OCI-LY7 (cell line): Measurements from ENCODE around the gene LRP5. TPM values are rescaled to one million over a fixed set of nuclear protein-coding genes. Genes with fewer than 3 reads are reported as not detected.

Experiments
- BruUV-seq: library from RNA; stranded (reverse); fragments of 400-500 nt; replicated peaks from 2 replicates; lab custom pipeline; 2021; lab: Mats Ljungman, UMichigan
- CTCF ChIA-PET: fragments of 300-600 bp; sonication (Branson Sonifier 250); formaldehyde crosslinking; loops from one replicate; lab custom pipeline; 2022; ENCODE audit warnings: antibody characterized with exemption; ENCODE audit not compliant: unreplicated experiment; lab: Charles Lee
- POLR2A ChIA-PET: fragments of 300-600 bp; sonication (Branson Sonifier 250); formaldehyde crosslinking; loops from one replicate; lab custom pipeline; 2022; ENCODE audit warnings: antibody characterized with exemption; lab: Charles Lee
- DNase-seq: peaks from one replicate; pipeline ENCODE4 v3.0.0-alpha.2; 2015; ENCODE audit warnings: low spot score
- H2AFZ ChIP-seq: fragments of 200-600 bp; sonication (generic), shearing (Covaris generic); 2 replicates; pipeline ENCODE4 v1.6.1; 2014; ENCODE audit warnings: mild to moderate bottlenecking, antibody characterized with exemption, low read length, moderate library complexity
- H3K27ac ChIP-seq: fragments of 200-600 bp; sonication (generic); 2 replicates; pipeline ENCODE4 v1.5.1; 2014; ENCODE audit warnings: mixed run types, low read depth, mild to moderate bottlenecking, moderate library complexity, low read length, inconsistent platforms; ENCODE audit not compliant: poor library complexity, severe bottlenecking
- H3K36me3 ChIP-seq: fragments of 200-600 bp; sonication (generic); 2 replicates; pipeline ENCODE4 v1.6.1; 2014; ENCODE audit warnings: mild to moderate bottlenecking, antibody characterized with exemption, low read length, moderate library complexity, mixed read lengths; ENCODE audit not compliant: insufficient read depth
- H3K4me1 ChIP-seq: fragments of 200-600 bp; sonication (generic); 2 replicates; pipeline ENCODE4 v1.5.1; 2014; ENCODE audit warnings: mild to moderate bottlenecking, low read length; ENCODE audit not compliant: insufficient read depth, poor library complexity, severe bottlenecking
- H3K4me2 ChIP-seq: fragments of 200-600 bp; sonication (generic); 2 replicates; pipeline ENCODE4 v1.6.1; 2014; ENCODE audit warnings: mild to moderate bottlenecking, low read length
- H3K4me3 ChIP-seq: fragments of 200-600 bp; sonication (generic); 2 replicates; pipeline ENCODE4 v1.5.1; 2014; ENCODE audit warnings: mild to moderate bottlenecking, low read depth, low read length; ENCODE audit not compliant: poor library complexity, severe bottlenecking
- H3K79me2 ChIP-seq: fragments of 200-600 bp; sonication (generic); 2 replicates; pipeline ENCODE4 v1.6.1; 2016; ENCODE audit warnings: low read depth, mild to moderate bottlenecking, low read length, moderate library complexity, mixed read lengths; ENCODE audit not compliant: insufficient read depth
- H3K9me2 ChIP-seq: fragments of 200-600 bp; sonication (generic); 2 replicates; pipeline ENCODE4 v1.6.1; 2016; ENCODE audit warnings: mild to moderate bottlenecking, low read length, mixed read lengths; ENCODE audit not compliant: insufficient read depth
- H3K9me3 ChIP-seq: fragments of 200-600 bp; sonication (generic); 2 replicates; pipeline ENCODE4 v1.6.1; 2014; ENCODE audit warnings: mild to moderate bottlenecking, mixed run types, low read length, mixed read lengths
- H4K20me1 ChIP-seq: fragments of 200-600 bp; sonication (generic); 2 replicates; pipeline ENCODE4 v1.6.1; 2014; ENCODE audit warnings: mild to moderate bottlenecking, antibody characterized with exemption, low read length, moderate library complexity, mixed read lengths; ENCODE audit not compliant: insufficient read depth
- EZH2phosphoT487 ChIP-seq: fragments of 200-600 bp; sonication (generic); IDR thresholded peaks from 2 replicates; pipeline ENCODE4 v1.6.1; 2018; ENCODE audit warnings: low read depth, borderline replicate concordance, mild to moderate bottlenecking, mixed run types, antibody characterized with exemption, low read length, moderate library complexity, mixed read lengths
- intact Hi-C: fragments of 100-400 bp; cut with micrococcal nuclease; formaldehyde crosslinking; loops from one replicate; pipeline ENCODE4 v1.10.0; 2022; ENCODE audit not compliant: unreplicated experiment
- total RNA-seq, 2 experiments: library from RNA; depleted of rRNA in 1 of 2; stranded (reverse); fragments of >200 nt in 1 of 2; shearing (Covaris generic) in 1 of 2; gene quantifications; 2 replicates each; pipeline ENCODE4 v1.2.3, GENCODE V29; 2014 to 2022
- TF ChIP-seq, protein P1 (sequence below): fragments of 200-600 bp; sonication (generic); conservative IDR thresholded peaks from 2 replicates; pipeline ENCODE4 v1.5.1; 2014; ENCODE audit warnings: mild to moderate bottlenecking, antibody characterized with exemption, low read length, moderate library complexity, mixed read lengths

LRP5 gene
- total RNA-seq, 2 experiments from 2014 or later = 0.60 TPM; not detected in 1

DNA sequence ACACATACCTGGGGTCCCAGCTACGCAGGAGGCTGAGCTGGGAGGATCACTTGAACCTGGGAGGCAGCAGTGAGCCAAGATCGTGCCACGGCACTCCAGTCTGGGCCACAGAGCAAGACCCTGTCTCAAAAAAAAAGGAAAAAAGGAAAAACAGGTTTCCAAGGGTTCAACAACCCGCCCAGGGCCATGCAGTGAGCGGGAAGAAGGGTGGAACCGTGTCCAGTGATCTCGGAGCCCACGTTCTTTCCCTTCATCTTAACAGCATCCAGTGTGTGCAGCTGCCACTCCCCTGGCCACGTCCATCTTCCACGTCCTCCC, 14.9 kb upstream of the LRP5 start:
- intact Hi-C loops = loop anchor here (1.0 to 5.0 kb wide), 5 partner anchors 25 to 150 kb away; partner anchors contain the start of gene KMT5B
- no peak for DNase-seq
- Histone ChIP-seq H4K20me1 (no peaks in the 10 kb centered on the region), H2AFZ (no peak overlapping the region), H3K4me1 (peaks cover 40% of the 10 kb centered on the region), H3K79me2 (no peaks in the 10 kb centered on the region), H3K4me3 (no peak overlapping the region), H3K27ac (no peak overlapping the region), H3K36me3 (no peaks in the 10 kb centered on the region), H3K4me2 (peak overlapping the region; percentile 23; the same call in 1 of the 2 replicates), H3K9me3 (no peaks in the 10 kb centered on the region), H3K9me2 (no peaks in the 10 kb centered on the region)
- CTCF ChIA-PET = interaction anchor here (1.1 to 3.8 kb wide), 2 partner anchors 39 to 88 kb away, joined by 3 to 26 read pairs; no protein-coding TSS in a partner anchor
- no peak for TF ChIP-seq EZH2phosphoT487
- TF ChIP-seq, protein P1, sequence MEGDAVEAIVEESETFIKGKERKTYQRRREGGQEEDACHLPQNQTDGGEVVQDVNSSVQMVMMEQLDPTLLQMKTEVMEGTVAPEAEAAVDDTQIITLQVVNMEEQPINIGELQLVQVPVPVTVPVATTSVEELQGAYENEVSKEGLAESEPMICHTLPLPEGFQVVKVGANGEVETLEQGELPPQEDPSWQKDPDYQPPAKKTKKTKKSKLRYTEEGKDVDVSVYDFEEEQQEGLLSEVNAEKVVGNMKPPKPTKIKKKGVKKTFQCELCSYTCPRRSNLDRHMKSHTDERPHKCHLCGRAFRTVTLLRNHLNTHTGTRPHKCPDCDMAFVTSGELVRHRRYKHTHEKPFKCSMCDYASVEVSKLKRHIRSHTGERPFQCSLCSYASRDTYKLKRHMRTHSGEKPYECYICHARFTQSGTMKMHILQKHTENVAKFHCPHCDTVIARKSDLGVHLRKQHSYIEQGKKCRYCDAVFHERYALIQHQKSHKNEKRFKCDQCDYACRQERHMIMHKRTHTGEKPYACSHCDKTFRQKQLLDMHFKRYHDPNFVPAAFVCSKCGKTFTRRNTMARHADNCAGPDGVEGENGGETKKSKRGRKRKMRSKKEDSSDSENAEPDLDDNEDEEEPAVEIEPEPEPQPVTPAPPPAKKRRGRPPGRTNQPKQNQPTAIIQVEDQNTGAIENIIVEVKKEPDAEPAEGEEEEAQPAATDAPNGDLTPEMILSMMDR = no peak
- POLR2A ChIA-PET = interaction anchor here (2.5 to 2.8 kb wide), 2 partner anchors 25 to 39 kb away, joined by 11 to 24 read pairs; partner anchors contain the start of gene C11orf24
- no TSS peak for BruUV-seq

DNA sequence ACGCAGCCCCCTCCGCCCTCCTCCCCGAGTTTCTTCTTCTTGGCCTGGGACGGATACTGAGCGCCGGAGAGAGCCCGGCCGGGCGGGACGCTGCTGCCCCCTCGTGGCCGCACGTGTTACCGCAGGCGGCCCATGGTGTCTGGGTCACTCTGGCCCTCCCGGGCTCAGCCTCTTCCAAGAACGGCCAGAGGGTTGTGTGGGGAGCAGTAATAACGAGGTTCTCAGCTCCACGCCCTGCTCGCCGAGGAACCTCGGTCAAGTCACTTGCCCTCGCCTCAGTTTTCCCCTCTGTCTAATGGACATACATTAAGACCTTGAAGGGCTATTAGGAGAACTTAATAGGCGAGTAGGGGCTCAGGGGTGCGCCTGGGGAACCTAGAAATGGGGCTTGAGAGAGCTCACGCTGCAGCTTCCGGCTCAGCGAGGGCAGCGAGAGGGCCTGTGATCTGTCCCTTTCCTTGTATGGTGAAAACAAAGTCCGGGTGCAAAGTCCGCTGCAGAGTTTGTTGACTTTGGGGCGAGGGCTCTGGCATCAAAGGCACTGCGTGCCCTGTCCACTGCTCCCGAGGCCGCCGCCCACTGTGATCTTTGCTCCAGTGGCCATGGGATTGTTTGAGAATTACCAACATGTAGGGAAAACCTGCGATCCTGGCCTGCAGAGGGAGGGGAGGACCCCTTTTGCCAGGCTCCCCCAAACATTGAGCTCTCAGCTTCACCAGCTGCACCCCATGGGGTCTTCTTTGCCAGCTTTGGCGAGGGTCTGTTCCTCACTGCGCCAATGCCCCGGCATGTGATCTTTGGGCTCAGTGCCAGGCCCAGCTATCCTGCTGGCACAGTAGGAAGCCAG, 14.4 kb upstream of the LRP5 start:
- BruUV-seq = no TSS peak

More for the DNA sequence above, 14.4 kb upstream of the LRP5 start:
- H2AFZ ChIP-seq = no peak overlapping the region
- DNase-seq = peak; percentile 73
- ChIA-PET CTCF (interaction anchor here (0.8 to 3.8 kb wide), 2 partner anchors 40 to 46 kb away, joined by 4 to 26 read pairs; no protein-coding TSS in a partner anchor), POLR2A (interaction anchor here (2.8 kb wide), 1 partner anchor 26 kb away, joined by 11 read pairs; the partner anchor contains the start of gene C11orf24)
- H3K9me3 ChIP-seq = no peaks in the 10 kb centered on the region
- H3K27ac ChIP-seq = no peak overlapping the region
- H3K4me1 ChIP-seq = peaks cover 35% of the 10 kb centered on the region
- TF ChIP-seq, protein P1 = peak; percentile 95
- TF ChIP-seq EZH2phosphoT487 = no peak
- no peaks in the 10 kb centered on the region for H3K79me2 ChIP-seq
- no peak overlapping the region for H3K4me3 ChIP-seq
- H3K36me3 ChIP-seq = no peaks in the 10 kb centered on the region
- no peaks in the 10 kb centered on the region for H3K9me2 ChIP-seq
- H4K20me1 ChIP-seq = no peaks in the 10 kb centered on the region
- H3K4me2 ChIP-seq = peak overlapping the region; percentile 23; the same call in 1 of the 2 replicates
- intact Hi-C loops = loop anchor here (1.0 to 5.0 kb wide), 5 partner anchors 26 to 149 kb away; partner anchors contain the start of gene KMT5B
